Suprapubic skin (tissue), 4 donors: Measurements from ENCODE around the gene ZRANB2. TPM values are rescaled to one million over a fixed set of nuclear protein-coding genes. Genes with fewer than 3 reads are reported as not detected.
A peak's percentile ranks its signal among the peaks of the same experiment; 100 is the strongest.

ENCODE experiments used
- DNase-seq, 2 donors: peaks; one replicate each; pipeline ENCODE4 v3.0.0-alpha.2; 2019; ENCODE audit warnings: low spot score in 2 of 2
- H3K27ac ChIP-seq: fragments of 200-600 bp; sonication (generic); one replicate; pipeline ENCODE4 v1.5.1; 2019
- H3K27me3 ChIP-seq: fragments of 200-600 bp; sonication (generic); one replicate; pipeline ENCODE4 v1.5.1; 2019
- H3K36me3 ChIP-seq: fragments of 200-600 bp; sonication (generic); one replicate; pipeline ENCODE4 v1.5.1; 2019
- H3K4me1 ChIP-seq: fragments of 200-600 bp; sonication (generic); one replicate; pipeline ENCODE4 v1.5.1; 2019
- H3K4me3 ChIP-seq: fragments of 200-600 bp; sonication (generic); one replicate; pipeline ENCODE4 v1.5.1; 2019; ENCODE audit warnings: mild to moderate bottlenecking
- H3K9me3 ChIP-seq: fragments of 200-600 bp; sonication (generic); one replicate; pipeline ENCODE4 v1.5.1; 2019
- CTCF ChIP-seq, 2 donors: fragments of 200-600 bp in 1 of 2; fragments of 450-650 bp in 1 of 2; sonication (generic) in 1 of 2; IDR thresholded peaks; one replicate each; pipeline ENCODE4 v1.5.1; 2016 to 2019; ENCODE audit warnings: antibody characterized with exemption in 2 of 2, mild to moderate bottlenecking in 1 of 2, moderate library complexity in 1 of 2
- EP300 ChIP-seq: sonication (generic); formaldehyde crosslinking; IDR thresholded peaks from one replicate; pipeline ENCODE4 v1.6.1; 2017; ENCODE audit warnings: antibody characterized with exemption
- POLR2A ChIP-seq, 2 donors: fragments of 450-650 bp; IDR thresholded peaks; one replicate each; pipeline ENCODE4 v1.6.1; 2017; ENCODE audit warnings: antibody characterized with exemption in 2 of 2, mild to moderate bottlenecking in 2 of 2, moderate library complexity in 2 of 2
- POLR2AphosphoS5 ChIP-seq, 3 donors: sonication (generic); formaldehyde crosslinking; IDR thresholded peaks; one replicate each; pipeline ENCODE4 v1.6.1; 2017; ENCODE audit warnings: antibody characterized with exemption in 3 of 3
- WGBS: methylation state at CpG from one replicate; pipeline ENCODE4 v1.1.5; 2018; 5-methylcytosine and 5-hydroxymethylcytosine counted together
- total RNA-seq, 4 donors: library from RNA; depleted of rRNA; stranded (reverse); fragments of >200 nt; gene quantifications; one replicate each; pipeline ENCODE4 v1.1.0, GENCODE V29; 2016

Gene ZRANB2
- total RNA-seq, 4 donors from 2014 or later = 37.4 to 164 (median 49.0) TPM

GRCh38 chr1:71071720-71072119 is 9.1 kb downstream of the ZRANB2 start:
- 89% methylated on average over 4 of the region's 4 CpGs for WGBS
- H3K36me3 ChIP-seq = peaks cover 91% of the 10 kb centered on the region
- TF ChIP-seq POLR2A (IDR thresholded peaks at IDR 0.05) (no peak), CTCF (IDR thresholded peaks at IDR 0.05) (no peak), EP300 (no peak), POLR2AphosphoS5 (IDR thresholded peaks at IDR 0.05) (no peak)
- H3K4me1 ChIP-seq = peaks cover 3% of the 10 kb centered on the region
- no peak overlapping the region for H3K4me3 ChIP-seq
- H3K27ac ChIP-seq = no peak overlapping the region
- H3K27me3 ChIP-seq = no peaks in the 10 kb centered on the region
- H3K9me3 ChIP-seq = no peaks in the 10 kb centered on the region
- DNase-seq = no peak

- no peak for DNase-seq
- WGBS = 62% methylated on average over 6 of the region's 6 CpGs
- peaks cover 91% of the 10 kb centered on the region for H3K36me3 ChIP-seq
Measured at GRCh38 chr1:71068325-71069240, 12.3 kb downstream of the ZRANB2 start.

GRCh38 chr1:71054791-71055190 is 26.0 kb downstream of the ZRANB2 start:
- DNase-seq = peak in 1 of 2 donors; percentile 55
- H3K9me3 ChIP-seq = no peaks in the 10 kb centered on the region

More at GRCh38 chr1:71068325-71069240, 12.3 kb downstream of the ZRANB2 start:
- Histone ChIP-seq H3K27me3 (no peaks in the 10 kb centered on the region), H3K27ac (no peak overlapping the region), H3K4me3 (no peak overlapping the region), H3K4me1 (no peaks in the 10 kb centered on the region), H3K9me3 (no peaks in the 10 kb centered on the region)
- no peak for TF ChIP-seq CTCF (IDR thresholded peaks at IDR 0.05)

GRCh38 chr1:71054281-71054731 is 26.5 kb downstream of the ZRANB2 start:
- Histone ChIP-seq H3K9me3 (no peaks in the 10 kb centered on the region), H3K36me3 (peaks cover 20% of the 10 kb centered on the region), H3K27me3 (no peaks in the 10 kb centered on the region), H3K4me3 (no peak overlapping the region), H3K27ac (no peak overlapping the region), H3K4me1 (peaks cover 3% of the 10 kb centered on the region)
- TF ChIP-seq POLR2A (IDR thresholded peaks at IDR 0.05) (no peak), EP300 (no peak), CTCF (IDR thresholded peaks at IDR 0.05) (no peak), POLR2AphosphoS5 (IDR thresholded peaks at IDR 0.05) (no peak)
- peak in 1 of 2 donors; percentile 71 for DNase-seq
- 76% methylated on average over 10 of the region's 15 CpGs for WGBS

More at GRCh38 chr1:71054791-71055190, 26.0 kb downstream of the ZRANB2 start:
- Histone ChIP-seq H3K4me3 (no peak overlapping the region), H3K36me3 (peaks cover 22% of the 10 kb centered on the region), H3K27me3 (no peaks in the 10 kb centered on the region), H3K27ac (no peak overlapping the region), H3K4me1 (peaks cover 1% of the 10 kb centered on the region)
- TF ChIP-seq EP300 (no peak), POLR2AphosphoS5 (IDR thresholded peaks at IDR 0.05) (no peak), POLR2A (IDR thresholded peaks at IDR 0.05) (no peak), CTCF (IDR thresholded peaks at IDR 0.05) (no peak)
- 78% methylated on average over 6 of the region's 6 CpGs for WGBS

- no peak for DNase-seq
- H3K4me3 ChIP-seq = no peak overlapping the region
- H3K27ac ChIP-seq = no peak overlapping the region
- H3K36me3 ChIP-seq = peaks cover 14% of the 10 kb centered on the region
- WGBS = 73% methylated on average over 6 of the region's 7 CpGs
- H3K9me3 ChIP-seq = no peaks in the 10 kb centered on the region
- no peaks in the 10 kb centered on the region for H3K27me3 ChIP-seq
- H3K4me1 ChIP-seq = peaks cover 3% of the 10 kb centered on the region
- no peak for TF ChIP-seq EP300
- no peak for TF ChIP-seq CTCF (IDR thresholded peaks at IDR 0.05)
- no peak for TF ChIP-seq POLR2AphosphoS5 (IDR thresholded peaks at IDR 0.05)
- TF ChIP-seq POLR2A (IDR thresholded peaks at IDR 0.05) = no peak
Measured at GRCh38 chr1:71053758-71054157, 27.1 kb downstream of the ZRANB2 start.
